Activated CD8-positive, alpha-beta T cell treated with anti-CD3 and anti-CD28 coated beads, Interleukin-2, amount 10 ng/mL, durations not matched to agents 7 days and 5 days (primary cell): Measurements from ENCODE around the gene SLC13A3. TPM values are rescaled to one million over a fixed set of nuclear protein-coding genes. Genes with fewer than 3 reads are reported as not detected.

Experiments
- ATAC-seq: fragments of 150-1000 bp; cut with Tn5 transposase; one replicate; pipeline ENCODE4 v1.10.0; 2021; ENCODE audit warnings: moderate library complexity
- CTCF ChIA-PET: fragments of 350-600 bp; sonication (Branson Sonifier 250); formaldehyde crosslinking; loops from one replicate; lab custom pipeline; 2021; ENCODE audit warnings: antibody characterized with exemption; lab: Charles Lee
- POLR2A ChIA-PET: fragments of 350-600 bp; sonication (Branson Sonifier 250); formaldehyde crosslinking; loops from one replicate; lab custom pipeline; 2021; ENCODE audit warnings: antibody characterized with exemption; lab: Charles Lee
- DNase-seq: peaks from one replicate; pipeline ENCODE4 v3.0.0-alpha.2; 2020
- H3K27ac Mint-ChIP-seq: one replicate; pipeline ENCODE4 v1.8.0; 2021; ENCODE audit warnings: mild to moderate bottlenecking, mixed read lengths
- H3K27me3 Mint-ChIP-seq: one replicate; pipeline ENCODE4 v1.8.0; 2021; ENCODE audit warnings: low read depth, mixed read lengths
- H3K36me3 Mint-ChIP-seq: one replicate; pipeline ENCODE4 v1.8.0; 2021; ENCODE audit warnings: low read depth, mixed read lengths
- H3K4me1 Mint-ChIP-seq: one replicate; pipeline ENCODE4 v1.8.0; 2021; ENCODE audit warnings: low read depth, mixed read lengths
- H3K4me3 Mint-ChIP-seq: one replicate; pipeline ENCODE4 v1.8.0; 2021; ENCODE audit warnings: mild to moderate bottlenecking, mixed read lengths
- H3K9me3 Mint-ChIP-seq: one replicate; pipeline ENCODE4 v1.8.0; 2022; ENCODE audit warnings: mixed read lengths; ENCODE audit not compliant: insufficient read depth
- total RNA-seq, 2 experiments: library from RNA; stranded (reverse); gene quantifications; one replicate each; pipeline ENCODE4 v1.2.3, GENCODE V29; 2021

The SLC13A3 gene
- total RNA-seq, 2 experiments from 2014 or later, result not detected

DNA sequence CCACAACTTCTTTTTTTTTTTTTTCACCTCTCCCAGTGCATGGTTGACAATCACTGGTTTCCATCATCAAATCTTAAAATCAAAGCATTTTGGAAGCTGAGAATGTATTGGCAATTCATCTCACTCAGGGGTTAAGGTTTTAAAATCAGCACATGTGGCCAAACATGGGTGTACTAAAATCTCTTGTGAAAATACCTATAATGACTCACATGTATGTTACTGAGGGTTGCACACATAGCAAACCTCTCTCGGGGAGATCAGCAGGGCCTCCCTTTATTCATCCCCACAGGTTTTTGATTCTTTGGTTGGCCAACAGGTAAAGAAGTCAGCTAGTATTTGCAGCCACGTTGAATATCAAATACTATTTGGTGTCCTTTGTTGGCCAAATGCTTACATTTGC, 56.5 kb downstream of the SLC13A3 start:
- DNase-seq (no peak), ATAC-seq (no peak)
- Mint-ChIP-seq H3K4me3 (no peak overlapping the region), H3K27me3 (peaks cover 39% of the 10 kb centered on the region), H3K27ac (no peak overlapping the region), H3K36me3 (no peaks in the 10 kb centered on the region), H3K9me3 (no peaks in the 10 kb centered on the region), H3K4me1 (peaks cover 2% of the 10 kb centered on the region)
- CTCF ChIA-PET, result no interaction called here
- POLR2A ChIA-PET, result interaction anchor here (1.2 kb wide), 1 partner anchor 31 kb away, joined by 3 read pairs; no protein-coding TSS in a partner anchor

DNA sequence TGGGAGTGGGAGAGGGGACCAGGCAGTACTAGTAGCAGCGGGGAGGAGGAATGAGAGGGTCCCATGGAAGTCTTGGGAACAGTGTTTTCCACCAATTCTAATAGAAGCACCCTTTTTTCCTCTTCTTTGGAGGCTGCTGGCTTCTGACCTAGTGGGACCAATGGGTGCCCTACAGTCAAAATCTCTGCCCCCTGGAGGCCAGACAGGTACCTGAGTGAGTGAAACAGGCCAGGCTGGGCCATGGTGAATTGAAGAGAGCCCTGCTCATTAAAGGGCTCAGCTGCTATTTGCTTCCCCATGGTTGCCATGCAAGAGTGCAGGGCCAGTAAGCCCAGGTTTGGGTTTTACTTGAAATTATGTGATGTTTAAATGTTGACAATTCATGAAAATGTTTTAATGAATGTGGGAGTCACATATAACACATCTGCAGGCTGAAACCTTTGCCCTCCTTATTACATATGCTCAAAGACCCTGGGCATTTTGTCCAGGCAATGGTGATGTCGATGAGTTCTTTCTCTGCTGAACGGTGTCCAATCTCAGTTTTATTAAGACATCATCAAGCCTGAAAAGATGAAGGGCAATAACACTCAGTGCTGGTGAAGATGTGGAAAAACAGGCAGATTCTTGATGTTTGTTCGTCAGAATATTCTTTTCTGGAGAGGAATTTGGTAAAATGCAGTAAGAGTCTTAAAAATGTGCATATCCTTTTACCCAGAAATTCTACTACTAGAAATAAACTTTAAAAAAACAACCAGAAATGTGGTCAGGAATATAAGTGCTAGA, 58.5 kb downstream of the SLC13A3 start:
- Mint-ChIP-seq H3K4me1 (peaks cover 2% of the 10 kb centered on the region), H3K9me3 (no peaks in the 10 kb centered on the region), H3K36me3 (no peaks in the 10 kb centered on the region), H3K4me3 (no peak overlapping the region), H3K27me3 (peaks cover 29% of the 10 kb centered on the region), H3K27ac (no peak overlapping the region)
- ATAC-seq (no peak), DNase-seq (peak; percentile 31)
- POLR2A ChIA-PET, result no interaction called here
- CTCF ChIA-PET, result no interaction called here

GRCh38 chr20:46590443-46590842, 60.8 kb downstream of the SLC13A3 start:
- ATAC-seq (no peak), DNase-seq (no peak)
- H3K4me3 Mint-ChIP-seq, result no peak overlapping the region
- no peak overlapping the region for H3K27ac Mint-ChIP-seq
- peaks cover 5% of the 10 kb centered on the region for H3K4me1 Mint-ChIP-seq
- POLR2A ChIA-PET, result no interaction called here
- CTCF ChIA-PET, result no interaction called here
- no peaks in the 10 kb centered on the region for H3K36me3 Mint-ChIP-seq
- H3K27me3 Mint-ChIP-seq, result peaks cover 18% of the 10 kb centered on the region
- H3K9me3 Mint-ChIP-seq, result no peaks in the 10 kb centered on the region

DNA sequence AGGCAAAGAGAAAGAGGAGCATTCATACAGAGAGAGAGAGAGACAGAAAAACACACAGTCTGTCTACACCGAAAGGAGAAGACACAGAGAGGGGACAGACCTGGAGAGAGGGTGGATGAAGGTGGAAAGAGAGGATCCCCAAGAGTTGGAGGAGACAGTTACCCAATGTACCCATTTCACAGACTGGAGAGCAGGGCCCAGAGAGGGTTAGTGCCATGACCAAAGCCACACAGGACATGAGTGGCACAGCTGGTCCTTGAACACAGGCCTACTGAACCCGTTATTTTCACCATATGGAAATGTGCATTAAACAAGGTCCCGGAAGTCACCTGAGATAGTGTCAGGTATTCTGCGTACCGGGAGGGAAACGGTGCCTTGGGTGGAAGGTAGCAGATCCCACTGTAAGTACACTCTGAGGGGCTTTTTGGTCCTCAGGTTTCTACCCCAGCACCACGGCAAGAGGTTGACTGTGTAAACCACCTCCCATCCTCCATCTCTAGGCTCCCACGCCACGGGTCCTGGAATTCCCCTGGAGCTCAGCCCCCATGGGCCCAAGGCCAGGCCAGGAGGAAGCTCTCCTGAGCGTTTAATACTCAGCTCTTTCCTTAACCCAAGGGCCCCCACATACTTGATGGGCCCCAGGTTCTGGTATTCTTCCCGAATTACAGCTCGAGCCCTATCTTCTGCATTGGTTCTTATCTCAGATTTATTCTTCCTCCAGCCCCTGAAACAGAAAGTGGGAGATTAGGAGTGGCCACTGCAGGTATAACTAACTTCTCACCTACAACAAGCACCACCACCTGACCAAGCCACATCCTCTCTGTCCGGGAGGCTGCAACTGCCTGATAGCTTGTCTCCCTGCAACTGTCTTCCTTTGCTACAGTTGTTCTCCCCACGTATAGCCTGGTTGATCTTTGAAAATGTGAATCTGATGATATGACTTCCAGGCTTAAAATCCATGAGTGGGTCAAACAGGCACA, 62.4 kb downstream of the SLC13A3 start:
- Mint-ChIP-seq H3K9me3 (no peaks in the 10 kb centered on the region), H3K36me3 (no peaks in the 10 kb centered on the region), H3K4me3 (peak overlapping the region; percentile 3), H3K27ac (no peak overlapping the region), H3K4me1 (peaks cover 6% of the 10 kb centered on the region), H3K27me3 (peaks cover 12% of the 10 kb centered on the region)
- ChIA-PET CTCF (interaction anchor here (0.7 to 1.4 kb wide), 3 partner anchors 44 to 282 kb away, joined by 3 to 5 read pairs (median 3); no protein-coding TSS in a partner anchor), POLR2A (no interaction called here)
- ATAC-seq (peak; percentile 96), DNase-seq (peak; percentile 70)

DNA sequence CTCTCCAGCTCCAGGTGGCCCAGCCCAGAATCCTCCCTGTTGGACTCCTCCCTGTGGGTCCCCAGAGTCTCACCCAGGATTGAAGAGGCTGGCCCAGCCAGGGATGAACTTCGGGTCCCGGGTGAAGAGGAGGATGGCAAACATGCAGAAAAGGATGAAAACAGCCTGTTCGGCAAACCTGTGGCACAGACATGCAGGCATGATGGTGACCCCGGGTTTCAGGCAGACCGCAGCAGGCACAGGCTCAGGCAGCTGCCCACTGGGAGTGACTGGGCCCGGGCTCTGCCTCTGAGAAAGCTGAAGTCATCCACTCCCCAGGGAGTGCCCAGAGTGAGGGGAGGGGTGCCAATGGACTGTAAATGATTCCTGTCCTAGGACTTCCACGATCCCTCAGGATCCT, 63.3 kb downstream of the SLC13A3 start:
- ATAC-seq (no peak), DNase-seq (no peak)
- Mint-ChIP-seq H3K9me3 (no peaks in the 10 kb centered on the region), H3K27ac (no peak overlapping the region), H3K4me3 (no peak overlapping the region), H3K4me1 (peaks cover 6% of the 10 kb centered on the region), H3K27me3 (peaks cover 14% of the 10 kb centered on the region), H3K36me3 (no peaks in the 10 kb centered on the region)
- POLR2A ChIA-PET, result no interaction called here
- CTCF ChIA-PET, result interaction anchor here (1.2 to 1.8 kb wide), 2 partner anchors 24 to 43 kb away, joined by 3 to 6 read pairs; no protein-coding TSS in a partner anchor

- H3K4me1 Mint-ChIP-seq, result peaks cover 6% of the 10 kb centered on the region
- ATAC-seq (no peak), DNase-seq (no peak)
- ChIA-PET POLR2A (no interaction called here), CTCF (interaction anchor here (1.2 to 1.8 kb wide), 3 partner anchors 21 to 42 kb away, joined by 3 to 6 read pairs (median 3); no protein-coding TSS in a partner anchor)
- no peak overlapping the region for H3K27ac Mint-ChIP-seq
- peaks cover 11% of the 10 kb centered on the region for H3K27me3 Mint-ChIP-seq
- no peak overlapping the region for H3K4me3 Mint-ChIP-seq
- no peaks in the 10 kb centered on the region for H3K36me3 Mint-ChIP-seq
- no peaks in the 10 kb centered on the region for H3K9me3 Mint-ChIP-seq
Measured at GRCh38 chr20:46586724-46587123, 64.5 kb downstream of the SLC13A3 start.

- ChIA-PET POLR2A (no interaction called here), CTCF (no interaction called here)
- DNase-seq (no peak), ATAC-seq (no peak)
- Mint-ChIP-seq H3K27me3 (peaks cover 21% of the 10 kb centered on the region), H3K27ac (no peak overlapping the region), H3K9me3 (no peaks in the 10 kb centered on the region), H3K36me3 (no peaks in the 10 kb centered on the region), H3K4me3 (no peak overlapping the region), H3K4me1 (peaks cover 4% of the 10 kb centered on the region)
Measured at GRCh38 chr20:46584508-46584907, 66.8 kb downstream of the SLC13A3 start.

DNA sequence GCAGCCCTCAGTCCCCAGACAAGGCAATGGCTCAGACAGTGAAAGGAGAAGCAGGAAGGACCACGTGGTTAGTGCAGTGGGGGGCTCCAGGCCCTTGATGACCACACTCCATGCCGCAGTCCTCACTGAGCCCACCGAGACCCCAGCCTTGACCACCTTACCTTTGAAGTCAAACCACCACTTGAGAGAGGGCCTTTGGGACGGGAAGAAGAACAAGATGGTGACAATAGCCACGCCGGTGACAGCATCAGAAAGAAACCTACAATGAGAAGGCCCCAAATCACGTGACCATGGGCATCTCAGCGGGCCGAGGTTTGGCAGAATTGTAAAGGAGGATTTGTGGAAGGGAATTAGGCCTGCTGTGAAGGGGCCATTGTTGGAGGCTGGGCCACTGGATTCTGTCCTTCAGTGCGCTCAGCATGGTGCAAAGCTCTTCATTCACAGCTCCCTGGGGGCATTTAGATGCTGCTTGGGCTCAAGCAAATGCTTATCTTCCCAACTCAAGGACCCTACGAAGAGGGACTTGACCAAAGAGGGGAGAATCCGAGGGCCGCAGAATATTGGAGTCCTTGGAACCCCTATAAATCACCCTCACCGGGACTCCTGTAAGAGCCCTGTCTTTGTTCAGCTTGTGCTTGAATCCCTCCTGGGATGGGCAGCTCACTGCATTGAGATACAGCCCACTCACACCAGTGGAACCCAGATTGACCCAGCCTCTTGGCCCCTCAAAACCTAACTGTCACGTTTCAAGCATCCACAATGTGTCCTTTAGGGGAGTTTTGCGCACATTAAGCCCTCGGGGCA, 67.6 kb downstream of the SLC13A3 start:
- ATAC-seq (no peak), DNase-seq (no peak)
- H3K27me3 Mint-ChIP-seq, result peaks cover 23% of the 10 kb centered on the region
- no peak overlapping the region for H3K4me3 Mint-ChIP-seq
- no peaks in the 10 kb centered on the region for H3K36me3 Mint-ChIP-seq
- no peaks in the 10 kb centered on the region for H3K9me3 Mint-ChIP-seq
- ChIA-PET CTCF (interaction anchor here (1.2 kb wide), 1 partner anchor 22 kb away, joined by 4 read pairs; no protein-coding TSS in a partner anchor), POLR2A (no interaction called here)
- H3K27ac Mint-ChIP-seq, result no peak overlapping the region
- peaks cover 4% of the 10 kb centered on the region for H3K4me1 Mint-ChIP-seq

- Mint-ChIP-seq H3K27ac (no peak overlapping the region), H3K36me3 (no peaks in the 10 kb centered on the region), H3K9me3 (no peaks in the 10 kb centered on the region), H3K4me3 (no peak overlapping the region), H3K4me1 (peaks cover 4% of the 10 kb centered on the region), H3K27me3 (peaks cover 24% of the 10 kb centered on the region)
- ATAC-seq (no peak), DNase-seq (no peak)
- ChIA-PET POLR2A (no interaction called here), CTCF (interaction anchor here (1.0 to 1.3 kb wide), 3 partner anchors 18 to 59 kb away, joined by 3 to 4 read pairs (median 4); no protein-coding TSS in a partner anchor)
Measured at GRCh38 chr20:46582648-46583047, 68.6 kb downstream of the SLC13A3 start.

DNA sequence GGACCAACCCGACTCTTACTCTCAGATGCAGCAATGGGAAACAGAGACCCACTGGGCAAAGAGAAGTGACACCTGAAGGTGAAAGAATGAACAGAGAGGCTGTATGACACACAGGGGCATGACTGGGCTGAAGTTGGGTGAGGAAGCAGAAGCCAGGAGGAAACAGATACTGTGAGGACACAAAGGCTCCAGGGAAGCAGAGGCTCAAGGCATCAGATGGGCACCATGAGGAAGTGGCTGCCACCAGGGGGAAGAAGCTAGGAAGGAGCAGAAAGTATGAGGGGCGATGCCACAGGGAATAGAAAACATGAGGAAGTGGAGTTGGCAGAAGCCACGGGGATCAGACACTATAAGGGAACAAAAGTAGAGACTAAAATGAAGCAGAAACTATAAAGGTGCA, 69.9 kb downstream of the SLC13A3 start:
- no peak overlapping the region for H3K4me3 Mint-ChIP-seq
- no peak overlapping the region for H3K27ac Mint-ChIP-seq
- peaks cover 24% of the 10 kb centered on the region for H3K27me3 Mint-ChIP-seq
- peaks cover 4% of the 10 kb centered on the region for H3K4me1 Mint-ChIP-seq
- ATAC-seq, result no peak
- DNase-seq, result no peak
- no peaks in the 10 kb centered on the region for H3K36me3 Mint-ChIP-seq
- no peaks in the 10 kb centered on the region for H3K9me3 Mint-ChIP-seq
- ChIA-PET POLR2A (no interaction called here), CTCF (interaction anchor here (1.3 kb wide), 1 partner anchor 17 kb away, joined by 4 read pairs; no protein-coding TSS in a partner anchor)

DNA sequence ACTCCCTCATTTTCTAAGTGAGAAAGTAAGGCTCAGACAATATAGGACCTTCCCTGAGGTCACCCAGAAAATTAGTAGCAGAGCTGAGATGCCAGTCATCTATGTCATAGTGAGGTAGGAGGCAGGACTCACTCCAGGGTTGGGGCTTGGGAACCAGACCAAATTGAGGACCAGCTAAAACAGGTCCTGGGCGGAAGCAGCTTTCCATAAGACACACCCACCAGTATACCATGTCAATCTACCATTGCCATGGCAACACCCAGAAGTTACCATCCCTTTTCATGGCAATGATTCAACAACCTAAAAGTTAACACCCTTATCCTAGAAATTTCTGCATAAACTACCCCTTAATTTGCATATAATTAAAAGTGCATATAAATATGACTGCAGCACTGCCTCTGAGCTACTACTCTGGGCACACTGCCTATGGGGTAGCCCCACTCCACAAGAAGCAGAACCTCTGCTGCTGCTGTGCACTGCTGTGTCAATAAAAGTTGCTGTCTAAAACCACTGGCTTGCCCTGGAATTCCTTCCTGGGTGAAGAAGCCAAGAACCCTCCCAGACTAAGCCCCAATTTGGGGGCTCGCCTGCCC, 70.5 kb downstream of the SLC13A3 start:
- ATAC-seq, result no peak
- no peak overlapping the region for H3K27ac Mint-ChIP-seq
- peaks cover 24% of the 10 kb centered on the region for H3K27me3 Mint-ChIP-seq
- H3K9me3 Mint-ChIP-seq, result no peaks in the 10 kb centered on the region
- no peak overlapping the region for H3K4me3 Mint-ChIP-seq
- H3K4me1 Mint-ChIP-seq, result peaks cover 10% of the 10 kb centered on the region
- POLR2A ChIA-PET, result no interaction called here
- no peaks in the 10 kb centered on the region for H3K36me3 Mint-ChIP-seq
- DNase-seq, result no peak
- CTCF ChIA-PET, result no interaction called here
